ENCODE measurements around the gene LPAR4. TPM values are rescaled to one million over a fixed set of nuclear protein-coding genes. Genes with fewer than 3 reads are reported as not detected.

Gene LPAR4
- total and polyA plus RNA-seq, 2 of the 4 experiments (the other 2 are of a cell fraction): not detected

DNA sequence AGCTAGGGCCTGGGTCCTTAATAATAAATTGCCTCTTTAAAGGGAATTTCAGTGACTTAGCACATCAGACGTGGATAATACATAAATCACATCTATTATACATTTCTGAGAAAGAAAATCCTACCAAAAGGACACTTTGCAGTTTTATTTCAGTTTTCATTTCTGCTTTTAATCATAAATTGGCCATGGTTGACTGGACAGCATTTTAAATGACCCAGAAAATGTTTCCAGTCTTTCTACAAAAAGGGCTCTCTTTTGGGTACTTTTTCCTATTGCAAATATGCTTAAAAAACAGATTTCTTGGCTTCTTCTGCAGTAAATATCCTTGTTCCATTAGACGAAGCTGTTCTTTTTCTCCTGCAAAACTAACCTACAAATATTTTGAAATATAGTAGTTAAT, 41.4 kb upstream of the LPAR4 start:
- Histone ChIP-seq H3K18ac (ENCODE audit: low read depth, low read length) (no peak overlapping the region), H4K8ac (ENCODE audit: low read depth in 2 of 2, low read length in 2 of 2) (no peak overlapping the region), H3K14ac (replicated peaks; ENCODE audit: low read depth, low read length) (no peak overlapping the region), H3K36me3 (ENCODE audit: control insufficient read depth, insufficient read depth, low read length) (no peaks in the 10 kb centered on the region), H3K79me1 (ENCODE audit: low read depth in 1 of 2, low read length in 2 of 2) (no peaks in the 10 kb centered on the region), H2BK20ac (ENCODE audit: low read depth, low read length) (no peak overlapping the region), H3K9me3 (ENCODE audit: control insufficient read depth, insufficient read depth, low read length) (no peaks in the 10 kb centered on the region), H3K4me3 (ENCODE audit: insufficient read depth, low read depth, low read length) (no peak overlapping the region), H3K9me1 (ENCODE audit: insufficient read depth, low read length) (no peaks in the 10 kb centered on the region), H4K20me1 (ENCODE audit: insufficient read depth, low read length) (no peaks in the 10 kb centered on the region), H3K27me3 (ENCODE audit: control insufficient read depth, insufficient read depth, low read length) (no peaks in the 10 kb centered on the region; the same call in 1 of the 2 replicates), H3K4me2 (ENCODE audit: low read depth, low read length) (no peak overlapping the region), H2BK120ac (ENCODE audit: low read depth, low read length) (no peak overlapping the region), H2BK5ac (ENCODE audit: low read depth, low read length, poor library complexity, severe bottlenecking) (no peak overlapping the region), H3K9ac (ENCODE audit: low read depth, low read length) (no peak overlapping the region), H4K91ac (ENCODE audit: insufficient read depth, low read depth, low read length) (no peak overlapping the region), H3K4me1 (ENCODE audit: control insufficient read depth, insufficient read depth, low read length) (no peaks in the 10 kb centered on the region), H2BK15ac (ENCODE audit: low read depth, low read length) (no peak overlapping the region), H3K56ac (ENCODE audit: extremely low read depth, insufficient read depth, low read length) (no peak overlapping the region), H2AK5ac (ENCODE audit: low read depth, low read length) (no peak overlapping the region), H3K4ac (ENCODE audit: low read depth, low read length) (no peak overlapping the region), H3K23ac (ENCODE audit: low read depth, low read length) (no peak overlapping the region), H4K5ac (ENCODE audit: low read depth, low read length) (no peak overlapping the region), H2AK9ac (replicated peaks; ENCODE audit: low read depth, low read length, poor library complexity) (no peak overlapping the region), H2AFZ (replicated peaks; ENCODE audit: low read length, poor library complexity) (no peak overlapping the region), H3K27ac (ENCODE audit: insufficient read depth, low read length) (no peak overlapping the region)
- dilution Hi-C loops (cut with HindIII; ENCODE audit: low sequenced_read_pairs, unreplicated experiment): no loop called here
- TF ChIP-seq, protein P1, sequence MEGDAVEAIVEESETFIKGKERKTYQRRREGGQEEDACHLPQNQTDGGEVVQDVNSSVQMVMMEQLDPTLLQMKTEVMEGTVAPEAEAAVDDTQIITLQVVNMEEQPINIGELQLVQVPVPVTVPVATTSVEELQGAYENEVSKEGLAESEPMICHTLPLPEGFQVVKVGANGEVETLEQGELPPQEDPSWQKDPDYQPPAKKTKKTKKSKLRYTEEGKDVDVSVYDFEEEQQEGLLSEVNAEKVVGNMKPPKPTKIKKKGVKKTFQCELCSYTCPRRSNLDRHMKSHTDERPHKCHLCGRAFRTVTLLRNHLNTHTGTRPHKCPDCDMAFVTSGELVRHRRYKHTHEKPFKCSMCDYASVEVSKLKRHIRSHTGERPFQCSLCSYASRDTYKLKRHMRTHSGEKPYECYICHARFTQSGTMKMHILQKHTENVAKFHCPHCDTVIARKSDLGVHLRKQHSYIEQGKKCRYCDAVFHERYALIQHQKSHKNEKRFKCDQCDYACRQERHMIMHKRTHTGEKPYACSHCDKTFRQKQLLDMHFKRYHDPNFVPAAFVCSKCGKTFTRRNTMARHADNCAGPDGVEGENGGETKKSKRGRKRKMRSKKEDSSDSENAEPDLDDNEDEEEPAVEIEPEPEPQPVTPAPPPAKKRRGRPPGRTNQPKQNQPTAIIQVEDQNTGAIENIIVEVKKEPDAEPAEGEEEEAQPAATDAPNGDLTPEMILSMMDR (conservative IDR thresholded peaks at IDR 0.05; ENCODE audit: low read depth, low read length): no peak
- TF ChIP-seq MAZ (IDR thresholded peaks at IDR 0.05; ENCODE audit: borderline replicate concordance, low read depth, low read length) (no peak), CHD1 (IDR thresholded peaks at IDR 0.05; ENCODE audit: low read depth, low read length) (no peak), NFE2L2 (IDR thresholded peaks at IDR 0.05; ENCODE audit: low read depth, low read length) (no peak), RFX5 (IDR thresholded peaks at IDR 0.05; ENCODE audit: low read depth, low read length) (no peak), CEBPB (IDR thresholded peaks at IDR 0.05; ENCODE audit: low read depth, low read length) (no peak), FOS (IDR thresholded peaks at IDR 0.05; ENCODE audit: low read depth, low read length) (no peak), BHLHE40 (IDR thresholded peaks at IDR 0.05; ENCODE audit: low read depth, low read length) (no peak), POLR2A (IDR thresholded peaks at IDR 0.05; ENCODE audit: low read depth, low read length) (no peak), MAFK (IDR thresholded peaks at IDR 0.05; ENCODE audit: low read depth, low read length) (no peak), SMC3 (IDR thresholded peaks at IDR 0.05; ENCODE audit: low read depth, low read length) (no peak), RAD21 (IDR thresholded peaks at IDR 0.05; ENCODE audit: low read length) (no peak)
- TF ChIP-seq, protein P2, sequence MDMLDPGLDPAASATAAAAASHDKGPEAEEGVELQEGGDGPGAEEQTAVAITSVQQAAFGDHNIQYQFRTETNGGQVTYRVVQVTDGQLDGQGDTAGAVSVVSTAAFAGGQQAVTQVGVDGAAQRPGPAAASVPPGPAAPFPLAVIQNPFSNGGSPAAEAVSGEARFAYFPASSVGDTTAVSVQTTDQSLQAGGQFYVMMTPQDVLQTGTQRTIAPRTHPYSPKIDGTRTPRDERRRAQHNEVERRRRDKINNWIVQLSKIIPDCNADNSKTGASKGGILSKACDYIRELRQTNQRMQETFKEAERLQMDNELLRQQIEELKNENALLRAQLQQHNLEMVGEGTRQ (IDR thresholded peaks at IDR 0.05; ENCODE audit: low read depth, low read length): no peak
- TF ChIP-seq, protein P3, sequence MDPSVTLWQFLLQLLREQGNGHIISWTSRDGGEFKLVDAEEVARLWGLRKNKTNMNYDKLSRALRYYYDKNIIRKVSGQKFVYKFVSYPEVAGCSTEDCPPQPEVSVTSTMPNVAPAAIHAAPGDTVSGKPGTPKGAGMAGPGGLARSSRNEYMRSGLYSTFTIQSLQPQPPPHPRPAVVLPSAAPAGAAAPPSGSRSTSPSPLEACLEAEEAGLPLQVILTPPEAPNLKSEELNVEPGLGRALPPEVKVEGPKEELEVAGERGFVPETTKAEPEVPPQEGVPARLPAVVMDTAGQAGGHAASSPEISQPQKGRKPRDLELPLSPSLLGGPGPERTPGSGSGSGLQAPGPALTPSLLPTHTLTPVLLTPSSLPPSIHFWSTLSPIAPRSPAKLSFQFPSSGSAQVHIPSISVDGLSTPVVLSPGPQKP (IDR thresholded peaks at IDR 0.05; ENCODE audit: borderline replicate concordance, low read depth, low read length): no peak
- intact Hi-C loops (cut with micrococcal nuclease): no loop called here
- ChIA-PET CTCF (no interaction called here), POLR2A (ENCODE audit: unreplicated experiment) (no interaction called here)
- DNase-seq: no peak
- no TSS peak for BruUV-seq (replicated peaks)
- ATAC-seq (ENCODE audit: low read depth): no peak
- in situ Hi-C loops (cut with MboI; ENCODE audit: low sequenced_read_pairs): no loop called here
- WGBS, 2 experiments (ENCODE audit: extremely low coverage in 2 of 2, insufficient read length in 1 of 2): no CpG with 5 or more reads among the region's 2 CpGs

Measured in IMR-90 (cell line).